HG02678 (cell line): ENCODE data around the gene C11orf91.

Experiments
- ATAC-seq: cut with Tn5 transposase; IDR thresholded peaks from one replicate; pipeline ENCODE4 v1.9.1; 2021; ENCODE audit warnings: mild to moderate bottlenecking, moderate library complexity; ENCODE audit not compliant: unreplicated experiment

C11orf91 gene

GRCh38 chr11:33654594-33654993, 46.0 kb downstream of the C11orf91 start:
- ATAC-seq, result no peak

GRCh38 chr11:33652930-33653329, 47.7 kb downstream of the C11orf91 start:
- no peak for ATAC-seq

GRCh38 chr11:33652431-33652830, 48.2 kb downstream of the C11orf91 start:
- ATAC-seq, result no peak

GRCh38 chr11:33651990-33652389, 48.6 kb downstream of the C11orf91 start:
- ATAC-seq, result no peak

GRCh38 chr11:33651555-33651954, 49.1 kb downstream of the C11orf91 start:
- no peak for ATAC-seq

GRCh38 chr11:33649944-33650343, 50.7 kb downstream of the C11orf91 start:
- no peak for ATAC-seq
